Astrocyte of the cerebellum (primary cell): ENCODE measurements around the gene RHOG.

Experiments used
- DNase-seq: peaks from one replicate; pipeline ENCODE4 v3.0.0-alpha.2; 2011; ENCODE audit warnings: low read depth
- H3K4me3 ChIP-seq: 2 replicates; pipeline ENCODE4 v1.5.1; 2011; ENCODE audit warnings: mild to moderate bottlenecking, low read depth, low read length, moderate library complexity
- CTCF ChIP-seq: IDR thresholded peaks from 2 replicates; pipeline ENCODE4 v1.5.1; 2012; ENCODE audit warnings: low read length, low read depth, moderate library complexity, mild to moderate bottlenecking; ENCODE audit errors: missing control alignments
- in situ Hi-C: cut with HindIII; loops from 2 replicates; pipeline ENCODE4 v1.10.0; 2017; ENCODE audit warnings: low sequenced_read_pairs

RHOG gene

GRCh38 chr11:3803726-3804495 is 36.8 kb downstream of the RHOG start:
- TF ChIP-seq CTCF = no peak
- in situ Hi-C loops = no loop called here
- no peak overlapping the region for H3K4me3 ChIP-seq
- no peak for DNase-seq

- TF ChIP-seq CTCF = no peak
- H3K4me3 ChIP-seq = no peak overlapping the region
- no peak for DNase-seq
- in situ Hi-C loops = no loop called here
Observed at GRCh38 chr11:3802011-3802790, 38.6 kb downstream of the RHOG start.

GRCh38 chr11:3799873-3800272 is 40.9 kb downstream of the RHOG start:
- H3K4me3 ChIP-seq = no peak overlapping the region
- DNase-seq = no peak
- no peak for TF ChIP-seq CTCF
- in situ Hi-C loops = no loop called here

- DNase-seq = no peak
- in situ Hi-C loops = no loop called here
- H3K4me3 ChIP-seq = no peak overlapping the region
- no peak for TF ChIP-seq CTCF
Observed at GRCh38 chr11:3799143-3799542, 41.6 kb downstream of the RHOG start.

GRCh38 chr11:3797329-3798090 is 43.2 kb downstream of the RHOG start, which contains the start of gene NUP98:
Gene NUP98 (minus strand): TSS chr11:3797554. CDS start chr11:3782117, 15,437 bp downstream.
- in situ Hi-C loops = no loop called here
- DNase-seq = peak; percentile 98
- H3K4me3 ChIP-seq = peak within 1 kb of the TSS; percentile 98
- TF ChIP-seq CTCF = no peak

GRCh38 chr11:3796801-3797328 is 43.9 kb downstream of the RHOG start:
- in situ Hi-C loops = no loop called here
- H3K4me3 ChIP-seq = peak overlapping the region; percentile 98
- TF ChIP-seq CTCF = peak; percentile 2
- DNase-seq = no peak
